Adipose tissue (tissue), 3 donors: Measurements from ENCODE around the gene SMG7. TPM values are rescaled to one million over a fixed set of nuclear protein-coding genes. Genes with fewer than 3 reads are reported as not detected.
"Not testable (repeated sequence)": the region's sequence is repeated elsewhere in the genome, so short reads cannot be mapped to it uniquely, and the experiment has no call there.

Experiments used
- H3K27ac ChIP-seq: one replicate; pipeline ENCODE4 v1.5.1; 2013; ENCODE audit warnings: low read depth, low read length
- WGBS, 3 donors: extraction: QIAGEN DNeasy Blood & Tissue Kit; methylation state at CpG; one replicate each; pipeline ENCODE4 v1.1.7; 2013; 5-methylcytosine and 5-hydroxymethylcytosine counted together
- polyA plus RNA-seq, 3 donors: library from polyadenylated mRNA; stranded (reverse); fragments of 200-250 nt; gene quantifications; one replicate each; pipeline ENCODE4 v1.2.3, GENCODE V29; 2013
- donor health status: healthy with polysubstance abuse.
- donor health status: Bipolar disorder and iron deficiency.
- donor health status: healthy.

The SMG7 gene, protein sequence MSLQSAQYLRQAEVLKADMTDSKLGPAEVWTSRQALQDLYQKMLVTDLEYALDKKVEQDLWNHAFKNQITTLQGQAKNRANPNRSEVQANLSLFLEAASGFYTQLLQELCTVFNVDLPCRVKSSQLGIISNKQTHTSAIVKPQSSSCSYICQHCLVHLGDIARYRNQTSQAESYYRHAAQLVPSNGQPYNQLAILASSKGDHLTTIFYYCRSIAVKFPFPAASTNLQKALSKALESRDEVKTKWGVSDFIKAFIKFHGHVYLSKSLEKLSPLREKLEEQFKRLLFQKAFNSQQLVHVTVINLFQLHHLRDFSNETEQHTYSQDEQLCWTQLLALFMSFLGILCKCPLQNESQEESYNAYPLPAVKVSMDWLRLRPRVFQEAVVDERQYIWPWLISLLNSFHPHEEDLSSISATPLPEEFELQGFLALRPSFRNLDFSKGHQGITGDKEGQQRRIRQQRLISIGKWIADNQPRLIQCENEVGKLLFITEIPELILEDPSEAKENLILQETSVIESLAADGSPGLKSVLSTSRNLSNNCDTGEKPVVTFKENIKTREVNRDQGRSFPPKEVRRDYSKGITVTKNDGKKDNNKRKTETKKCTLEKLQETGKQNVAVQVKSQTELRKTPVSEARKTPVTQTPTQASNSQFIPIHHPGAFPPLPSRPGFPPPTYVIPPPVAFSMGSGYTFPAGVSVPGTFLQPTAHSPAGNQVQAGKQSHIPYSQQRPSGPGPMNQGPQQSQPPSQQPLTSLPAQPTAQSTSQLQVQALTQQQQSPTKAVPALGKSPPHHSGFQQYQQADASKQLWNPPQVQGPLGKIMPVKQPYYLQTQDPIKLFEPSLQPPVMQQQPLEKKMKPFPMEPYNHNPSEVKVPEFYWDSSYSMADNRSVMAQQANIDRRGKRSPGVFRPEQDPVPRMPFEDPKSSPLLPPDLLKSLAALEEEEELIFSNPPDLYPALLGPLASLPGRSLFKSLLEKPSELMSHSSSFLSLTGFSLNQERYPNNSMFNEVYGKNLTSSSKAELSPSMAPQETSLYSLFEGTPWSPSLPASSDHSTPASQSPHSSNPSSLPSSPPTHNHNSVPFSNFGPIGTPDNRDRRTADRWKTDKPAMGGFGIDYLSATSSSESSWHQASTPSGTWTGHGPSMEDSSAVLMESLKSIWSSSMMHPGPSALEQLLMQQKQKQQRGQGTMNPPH
- polyA plus RNA-seq: 10 to 100 TPM; 14.3 to 16.5 (median 16.3) TPM

DNA sequence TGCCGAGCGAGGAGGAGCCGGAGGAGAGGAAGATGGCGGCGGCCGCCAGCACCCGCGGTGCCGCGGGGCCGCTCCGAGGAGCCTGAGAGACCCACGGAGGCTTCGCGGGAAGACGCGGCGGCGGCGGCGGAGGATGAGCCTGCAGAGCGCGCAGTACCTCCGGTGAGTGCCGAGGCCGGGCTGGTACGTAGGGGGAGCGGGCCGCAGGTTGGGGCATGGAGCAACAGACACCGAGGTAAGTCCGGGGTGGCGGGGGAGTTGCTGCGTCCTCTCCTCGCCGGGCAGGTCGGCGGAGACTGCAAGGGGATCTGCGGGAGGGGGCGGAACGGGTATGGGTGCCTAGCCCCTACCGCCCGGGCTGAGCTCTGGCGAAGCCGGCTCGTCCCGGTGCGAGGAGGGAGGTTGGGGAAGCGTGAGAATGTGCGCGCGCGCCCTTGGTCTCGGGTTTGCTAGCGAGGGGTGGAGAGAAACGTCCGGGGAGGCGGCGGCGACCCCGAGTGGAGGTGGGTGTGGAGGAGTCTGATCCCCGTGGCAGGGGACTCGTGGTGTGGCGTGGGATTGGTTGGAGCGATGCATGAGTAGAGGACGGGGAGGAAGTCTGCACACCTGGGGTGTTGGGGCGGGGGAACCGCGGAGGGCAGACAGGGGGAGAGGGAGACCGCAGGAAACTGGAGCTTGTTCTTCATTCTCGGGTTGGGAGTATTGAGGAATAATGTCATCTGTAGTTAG lies at the start of gene SMG7:
Gene SMG7 (plus strand): TSS at position 12 of the 729 bp plus-strand sequence. CDS start 122 bp downstream, at position 134.
- H3K27ac ChIP-seq: peak within 1 kb of the TSS; percentile 97
- 0% methylated on average over 61 to 70 of the region's 70 CpGs for WGBS, 3 donors

DNA sequence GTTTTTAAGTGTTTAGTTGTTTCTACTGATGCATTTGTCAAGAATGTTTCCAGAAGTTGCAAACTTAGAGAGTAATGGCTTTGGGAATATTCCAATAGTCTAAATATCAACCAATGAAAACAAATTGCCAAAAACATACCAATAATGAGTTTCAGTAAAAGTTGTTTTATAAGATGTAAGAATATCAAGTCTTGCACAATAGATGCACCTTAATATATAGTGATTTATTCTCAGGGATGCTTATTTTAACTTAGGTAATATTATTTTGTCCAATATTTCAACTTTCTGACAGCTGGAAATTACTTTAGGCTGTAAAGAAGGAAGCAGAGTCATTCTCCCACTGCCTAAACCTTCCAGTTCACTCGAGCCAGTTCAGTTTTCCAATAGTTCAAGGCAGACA lies 48.8 kb upstream of the SMG7 start:
- 13 to 54% (median 50%) methylated on average over 1 of the region's 1 CpG for WGBS, 3 donors
- H3K27ac ChIP-seq: no peak overlapping the region

DNA sequence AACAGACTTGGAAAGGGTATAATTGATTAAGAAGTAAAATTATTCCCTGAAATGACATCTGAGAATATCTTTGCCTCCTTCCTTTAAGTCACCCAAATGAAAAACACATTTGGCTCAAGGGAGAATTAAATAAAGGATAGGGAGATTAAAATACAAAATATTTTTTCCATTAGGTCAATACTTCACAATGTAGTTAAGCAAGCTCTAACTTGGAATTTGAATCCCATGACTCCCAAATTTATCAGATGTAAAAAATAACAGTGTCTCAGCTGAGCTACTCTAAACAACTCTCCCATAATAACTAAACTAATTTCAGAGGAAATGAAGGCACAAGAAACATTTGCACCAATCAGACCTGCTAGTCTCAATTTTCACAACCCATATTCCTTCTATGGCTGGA lies 47.6 kb upstream of the SMG7 start:
- H3K27ac ChIP-seq: no peak overlapping the region

DNA sequence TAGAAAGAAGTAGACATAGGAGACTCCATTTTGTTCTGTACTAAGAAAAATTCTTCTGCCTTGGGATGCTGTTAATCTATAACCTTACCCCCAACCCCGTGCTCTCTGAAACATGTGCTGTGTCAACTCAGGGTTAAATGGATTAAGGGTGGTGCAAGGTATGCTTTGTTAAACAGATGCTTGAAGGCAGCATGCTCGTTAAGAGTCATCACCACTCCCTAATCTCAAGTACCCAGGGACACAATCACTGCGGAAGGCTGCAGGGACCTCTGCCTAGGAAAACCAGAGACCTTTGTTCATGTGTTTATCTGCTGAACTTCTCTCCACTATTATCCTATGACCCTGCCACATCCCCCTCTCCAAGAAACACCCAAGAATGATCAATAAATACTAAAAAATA lies 44.7 kb upstream of the SMG7 start:
- WGBS, 3 donors: 36 to 77% (median 70%) methylated on average over 2 to 3 of the region's 3 CpGs

DNA sequence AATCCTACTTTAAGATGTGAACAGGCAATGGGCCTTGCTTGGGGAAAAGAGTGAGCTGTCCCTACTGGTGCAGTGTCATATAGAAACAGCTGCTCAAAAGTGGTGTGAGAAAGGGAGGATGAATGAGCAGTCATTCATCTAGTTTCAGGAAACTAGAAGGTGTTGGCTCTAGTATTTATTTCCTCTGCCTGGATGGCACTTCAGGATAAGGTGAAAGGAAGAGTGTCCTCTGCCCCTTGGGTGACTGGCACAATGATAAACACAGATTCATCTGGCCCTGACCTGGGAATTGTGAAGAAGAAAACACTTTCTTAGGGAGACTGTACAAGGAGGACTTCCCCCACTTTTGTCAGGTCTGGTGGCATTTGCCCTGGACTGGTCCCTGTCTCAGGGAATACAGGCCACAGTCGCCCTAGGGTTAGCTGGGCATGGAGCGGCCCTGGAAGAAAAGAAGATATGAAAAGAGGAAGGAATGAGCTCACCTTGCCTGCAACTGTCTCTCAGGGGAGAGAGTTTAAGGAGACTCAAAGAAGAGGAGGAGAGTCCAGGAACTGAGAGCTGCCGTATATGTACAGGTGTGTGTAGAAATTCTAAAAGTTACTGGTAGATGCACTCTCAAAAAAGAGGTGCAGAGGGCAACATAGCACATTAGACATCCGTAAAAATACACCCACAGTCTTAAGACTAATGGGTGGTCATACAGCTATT lies 40.3 kb upstream of the SMG7 start:
- 84 to 95% (median 89%) methylated on average over 4 of the region's 4 CpGs for WGBS, 3 donors
- H3K27ac ChIP-seq: no peak overlapping the region

More for the DNA sequence above, 44.7 kb upstream of the SMG7 start:
- H3K27ac ChIP-seq: not testable (repeated sequence)

DNA sequence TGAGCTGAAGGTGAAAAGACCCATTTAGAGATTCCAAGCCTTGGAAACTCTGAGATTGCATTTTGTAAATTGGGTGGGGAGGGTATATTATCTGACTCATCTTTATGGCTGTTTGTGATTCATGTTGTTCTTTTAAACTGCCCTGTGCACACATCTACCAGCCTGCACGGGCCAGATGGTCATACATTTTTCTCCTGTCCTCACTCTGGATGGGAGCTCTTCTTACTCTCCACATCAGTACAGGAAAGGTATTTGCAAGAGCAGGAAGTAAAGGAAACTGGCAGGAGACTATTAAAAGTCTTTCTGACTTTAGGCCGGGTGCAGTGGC lies 39.8 kb upstream of the SMG7 start:
- no peak overlapping the region for H3K27ac ChIP-seq
- WGBS, 3 donors: 61 to 63% (median 61%) methylated on average over 2 of the region's 2 CpGs

DNA sequence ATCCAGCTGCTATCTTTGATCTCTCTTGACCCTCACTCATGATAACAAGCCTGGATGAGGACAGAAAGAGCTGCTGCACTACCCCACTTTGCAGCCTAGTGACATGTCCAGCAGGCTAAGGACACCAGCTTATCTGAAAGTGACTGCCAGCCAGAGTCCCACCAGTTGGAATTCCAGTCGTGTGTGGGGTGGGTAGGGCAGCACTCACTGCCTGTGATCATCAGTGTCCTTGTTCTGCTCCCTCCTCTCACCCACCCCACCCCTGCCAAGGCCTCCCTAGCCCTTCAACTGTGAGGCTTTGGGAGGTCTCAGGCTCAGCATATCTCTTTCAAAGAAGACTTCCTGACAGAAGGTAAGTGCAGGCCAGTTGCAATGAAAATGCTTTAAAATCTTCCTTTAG lies 38.6 kb upstream of the SMG7 start:
- 13 to 43% (median 27%) methylated on average over 1 of the region's 1 CpG for WGBS, 3 donors
- no peak overlapping the region for H3K27ac ChIP-seq

DNA sequence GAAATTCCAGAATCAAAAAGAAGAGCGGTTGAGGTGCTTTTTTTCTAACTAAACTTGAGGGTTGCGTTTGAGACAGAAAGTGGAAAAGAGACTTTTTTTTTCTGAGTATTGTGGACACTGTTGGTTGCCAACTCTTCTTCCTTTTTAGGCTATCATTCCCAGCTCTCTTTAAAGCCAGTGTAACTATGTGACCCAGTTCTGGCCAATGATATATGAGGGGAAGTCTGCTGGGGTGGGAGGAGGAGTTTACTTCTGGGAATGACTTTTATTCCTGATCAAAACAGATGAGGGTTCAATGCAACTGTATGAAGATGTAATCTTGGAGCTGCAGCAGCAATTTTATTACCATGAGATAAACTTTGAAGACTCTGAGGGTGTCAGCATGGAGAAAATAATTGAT lies 36.8 kb upstream of the SMG7 start:
- H3K27ac ChIP-seq: no peak overlapping the region
- 65 to 74% (median 73%) methylated on average over 2 of the region's 2 CpGs for WGBS, 3 donors

DNA sequence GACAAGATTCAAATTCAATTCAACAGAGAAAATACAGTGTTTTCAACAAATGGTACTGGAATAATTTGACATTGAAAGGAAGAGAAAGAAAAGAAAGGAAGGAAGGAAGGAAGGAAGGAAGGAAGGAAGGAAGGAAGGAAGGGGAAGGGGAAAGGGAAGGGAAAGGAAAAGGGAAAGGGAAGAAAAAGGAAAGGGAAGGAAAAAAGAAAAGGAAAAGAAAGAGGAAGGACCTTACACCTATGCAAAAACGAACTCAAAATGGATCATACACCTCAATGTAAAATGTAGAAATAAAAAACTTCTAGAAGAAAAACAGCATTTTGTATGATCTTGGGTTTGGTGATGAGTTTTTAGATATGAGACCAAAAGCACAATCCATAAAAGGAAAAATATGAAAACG lies 34.2 kb upstream of the SMG7 start:
- 63 to 86% (median 85%) methylated on average over 2 of the region's 2 CpGs for WGBS, 3 donors

DNA sequence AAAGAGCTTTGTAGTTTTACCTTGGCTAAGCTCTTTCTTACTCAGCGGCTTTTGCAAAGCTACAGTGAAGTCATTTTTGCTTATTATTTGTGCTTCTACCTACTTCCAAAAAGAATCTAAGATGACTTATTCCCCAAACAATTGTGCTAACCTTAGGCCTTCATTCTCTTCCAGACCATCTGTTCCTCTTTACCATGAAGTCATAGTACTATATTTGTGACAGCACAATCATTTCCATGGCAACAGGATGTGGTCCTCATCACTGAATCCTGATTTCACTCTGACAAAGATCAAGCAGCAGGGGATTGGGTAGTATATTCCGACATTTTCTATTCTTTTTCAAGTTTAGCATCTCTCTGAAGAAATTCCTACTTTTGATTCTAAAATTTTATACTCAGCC lies 29.3 kb upstream of the SMG7 start:
- no peak overlapping the region for H3K27ac ChIP-seq
- WGBS, 3 donors: 77 to 92% (median 78%) methylated on average over 2 of the region's 2 CpGs

More for the DNA sequence above, 34.2 kb upstream of the SMG7 start:
- no peak overlapping the region for H3K27ac ChIP-seq

DNA sequence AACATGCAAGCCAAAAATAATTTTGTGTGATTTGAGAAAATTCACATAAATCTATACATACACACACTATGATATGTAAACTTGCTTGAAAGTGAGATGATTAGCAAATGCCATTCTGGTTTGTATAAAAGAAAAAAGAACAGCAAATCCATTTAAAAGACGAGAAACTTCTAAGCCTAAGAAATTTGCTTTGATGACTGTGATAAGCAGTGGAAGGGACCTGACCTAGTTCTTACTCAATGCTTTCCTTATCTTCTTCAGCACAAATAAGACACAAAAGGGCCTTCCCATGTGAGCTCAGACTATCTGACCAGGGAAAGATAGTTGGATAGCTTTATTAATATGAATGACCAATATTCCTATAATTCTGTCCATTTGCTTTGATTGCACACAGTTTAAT lies 28.8 kb upstream of the SMG7 start:
- 31 to 75% (median 70%) methylated on average over 1 of the region's 1 CpG for WGBS, 3 donors
- H3K27ac ChIP-seq: no peak overlapping the region

DNA sequence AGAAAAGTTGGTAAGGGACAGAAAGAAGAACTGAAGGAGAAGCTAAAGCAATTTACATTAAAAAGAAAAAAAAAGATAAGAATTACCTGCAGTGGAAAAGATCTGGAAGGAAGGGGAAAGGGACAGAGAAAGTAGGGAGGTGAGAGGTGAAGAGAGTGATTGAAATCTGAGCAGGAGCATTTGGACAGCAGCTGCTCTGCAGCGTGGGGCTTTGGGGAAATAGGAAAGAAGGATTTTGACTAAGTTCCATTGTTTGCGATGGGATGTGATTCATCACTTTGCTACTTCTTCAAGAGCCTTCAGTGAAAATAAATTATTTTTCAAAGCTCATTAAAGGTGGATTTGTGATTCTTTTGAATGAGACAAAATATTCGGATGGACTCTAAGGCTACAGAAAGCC lies 28.1 kb upstream of the SMG7 start:
- WGBS, 3 donors: 50 to 64% (median 63%) methylated on average over 3 of the region's 3 CpGs
- H3K27ac ChIP-seq: no peak overlapping the region

DNA sequence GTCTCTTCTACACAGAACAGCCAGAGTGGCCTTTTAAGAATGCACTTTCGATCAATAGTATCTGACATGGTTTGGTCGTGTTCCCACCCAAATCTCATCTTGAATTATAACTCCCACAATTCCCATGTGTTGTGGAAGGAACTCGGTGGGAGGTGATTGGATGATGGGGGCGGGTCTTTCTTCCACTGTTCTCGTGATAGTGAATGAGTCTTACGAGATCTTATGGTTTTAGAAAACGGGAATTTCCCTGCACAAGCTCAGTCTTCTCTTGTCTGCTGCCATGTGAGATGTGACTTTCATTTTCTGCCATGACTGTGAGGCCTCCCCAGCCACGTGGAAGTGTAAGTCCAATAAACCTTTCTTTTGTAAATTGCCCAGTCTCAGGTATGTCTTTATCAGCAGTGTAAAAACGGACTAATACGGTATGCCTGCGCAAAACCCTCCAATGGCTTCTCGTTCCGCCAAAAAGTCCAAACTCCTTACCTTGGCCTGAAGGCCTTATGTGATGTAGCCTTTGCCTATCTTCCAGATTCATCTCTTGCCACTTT lies 23.0 kb upstream of the SMG7 start:
- no peak overlapping the region for H3K27ac ChIP-seq
- whole genome bisulfite sequencing, 3 donors: 85 to 93% (median 92%) methylated on average over 13 of the region's 13 CpGs

DNA sequence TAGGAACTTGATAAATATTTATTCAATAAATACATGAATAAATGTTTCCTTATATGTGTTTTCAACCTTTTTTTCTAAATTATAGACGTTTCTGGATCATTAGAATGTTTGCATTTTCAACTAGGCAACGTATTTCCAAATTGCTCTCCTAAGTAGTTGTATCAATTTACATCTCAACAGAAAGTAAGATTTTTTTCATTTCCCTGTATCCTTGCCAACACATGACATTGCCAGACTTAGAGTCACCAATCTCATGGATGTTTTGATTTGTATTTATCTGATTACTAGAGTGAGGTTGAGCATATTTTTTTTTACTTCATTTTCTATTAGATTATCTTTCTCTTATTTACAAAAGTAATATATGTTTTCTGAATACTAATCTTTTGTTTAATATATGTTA lies 22.2 kb upstream of the SMG7 start:
- WGBS, 3 donors: 27 to 61% (median 47%) methylated on average over 2 of the region's 2 CpGs
- no peak overlapping the region for H3K27ac ChIP-seq

DNA sequence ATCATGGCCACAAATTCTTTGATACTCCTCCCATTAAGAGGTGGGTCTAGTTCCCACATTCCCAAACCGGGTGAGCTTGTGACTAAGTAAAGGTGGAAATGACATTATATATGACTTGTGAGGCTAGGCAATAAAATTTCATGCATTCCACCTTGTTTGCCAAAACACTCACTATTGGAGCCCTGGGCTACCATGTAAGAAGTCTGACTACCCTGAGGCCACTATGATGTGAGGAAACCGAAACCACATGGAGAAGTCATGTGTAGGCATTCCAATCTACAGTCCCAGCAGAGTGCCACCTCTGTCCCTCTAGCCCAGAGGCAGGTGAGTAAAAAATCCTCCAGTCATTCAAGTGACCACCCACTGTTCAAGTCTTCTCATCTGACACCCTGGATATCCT lies 17.9 kb upstream of the SMG7 start:
- H3K27ac ChIP-seq: no peak overlapping the region
- WGBS, 3 donors: 69 to 87% (median 82%) methylated on average over 2 of the region's 2 CpGs

DNA sequence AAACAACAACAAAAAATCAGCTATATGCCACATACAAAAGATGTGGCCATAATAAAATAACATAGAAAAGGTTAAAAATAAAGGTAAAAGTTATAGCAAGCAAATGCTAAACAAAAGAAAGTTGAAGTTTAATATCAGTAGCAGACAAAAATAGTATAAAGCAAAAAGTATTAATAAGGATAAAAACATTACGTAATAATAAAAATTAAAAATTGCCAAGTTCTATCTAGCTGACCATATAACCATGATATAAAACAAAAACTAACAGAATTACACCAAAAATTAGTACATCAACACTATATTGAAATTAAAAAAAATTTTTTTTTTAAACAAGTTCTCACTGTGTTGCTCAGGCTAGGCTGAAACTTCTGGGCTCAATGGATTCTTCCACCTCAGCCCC lies 15.5 kb upstream of the SMG7 start:
- 92 to 98% (median 96%) methylated on average over 1 of the region's 1 CpG for WGBS, 3 donors
- H3K27ac ChIP-seq: no peak overlapping the region

DNA sequence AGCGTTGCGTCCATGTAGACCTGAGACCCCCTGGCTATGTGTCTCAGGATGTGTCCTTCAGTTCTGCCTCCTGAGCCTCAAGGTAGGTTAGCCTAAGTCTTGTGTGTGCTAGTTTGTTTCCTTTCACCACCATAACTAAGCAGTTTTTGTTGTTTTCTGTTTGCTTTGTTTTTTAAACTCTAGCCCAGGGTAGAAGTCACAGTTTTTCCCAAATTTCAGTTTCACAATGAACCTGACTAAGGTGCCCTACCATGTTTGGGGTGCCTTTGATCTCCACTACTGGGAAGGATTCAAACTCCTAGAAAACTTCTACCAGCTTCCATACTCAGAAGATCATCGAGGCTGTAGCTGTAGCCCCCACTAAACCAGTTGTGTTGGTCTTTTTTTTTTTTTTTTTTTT lies 14.8 kb upstream of the SMG7 start:
- 85 to 93% (median 91%) methylated on average over 3 of the region's 3 CpGs for WGBS, 3 donors
- no peak overlapping the region for H3K27ac ChIP-seq

DNA sequence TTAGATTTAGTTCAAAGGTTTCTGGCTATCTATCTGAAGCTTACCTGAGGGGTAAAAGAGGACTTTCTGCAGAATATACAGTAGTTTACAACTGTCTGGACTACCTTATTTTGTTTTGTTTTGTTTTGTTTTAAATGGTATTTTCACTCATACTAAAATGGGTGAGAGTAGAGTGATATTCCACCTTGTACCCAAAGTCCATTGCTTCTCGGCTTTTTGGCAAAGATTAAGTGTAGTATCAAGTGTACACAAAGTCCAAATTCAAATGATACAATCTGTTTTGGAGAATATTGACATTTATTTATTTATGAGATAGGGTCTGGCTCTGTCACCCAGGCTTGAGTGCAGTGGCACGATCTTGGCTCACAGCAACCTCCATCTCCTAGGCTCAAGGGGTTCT lies 11.7 kb upstream of the SMG7 start:
- WGBS, 3 donors: 58 to 93% (median 90%) methylated on average over 2 of the region's 2 CpGs
- no peak overlapping the region for H3K27ac ChIP-seq
